Measurements from ENCODE around the gene ZNF556.
A peak's percentile ranks its signal among the peaks of the same experiment; 100 is the strongest.

Gene ZNF556

GRCh38 chr19:2867025-2867991 lies at the start of gene ZNF556:
Gene ZNF556, plus strand, starts transcription at chr19:2867335. Its CDS starts 87 bp downstream, at chr19:2867422.
- peak; percentile 93 for DNase-seq (ENCODE audit: low spot score)

- DNase-seq (ENCODE audit: low spot score) = peak; percentile 94
These were observed 47.5 kb upstream of the ZNF556 start, which contains the start of gene ZNF554 for GRCh38 chr19:2819540-2820111. Gene ZNF554, plus strand, starts transcription at chr19:2819868. Its CDS starts 204 bp downstream, at chr19:2820072.

- DNase-seq (ENCODE audit: low spot score) = no peak
These were observed 46.9 kb upstream of the ZNF556 start for GRCh38 chr19:2820112-2820702.

- DNase-seq (ENCODE audit: low spot score) = no peak
These were observed 44.3 kb upstream of the ZNF556 start for GRCh38 chr19:2822846-2823245.

- DNase-seq (ENCODE audit: low spot score) = no peak
These were observed 43.5 kb upstream of the ZNF556 start for GRCh38 chr19:2823646-2824045.

- DNase-seq (ENCODE audit: low spot score) = no peak
These were observed 43.0 kb upstream of the ZNF556 start for GRCh38 chr19:2824129-2824528.

- no peak for DNase-seq (ENCODE audit: low spot score)
These were observed 40.1 kb upstream of the ZNF556 start for GRCh38 chr19:2827022-2827421.

GRCh38 chr19:2827840-2828489 lies 39.2 kb upstream of the ZNF556 start:
- DNase-seq (ENCODE audit: low spot score) = no peak

- no peak for DNase-seq (ENCODE audit: low spot score)
These were observed 32.8 kb upstream of the ZNF556 start for GRCh38 chr19:2834294-2834871.

- DNase-seq (ENCODE audit: low spot score) = no peak
These were observed 29.7 kb upstream of the ZNF556 start for GRCh38 chr19:2837430-2837829.

GRCh38 chr19:2840794-2841791 lies 26.0 kb upstream of the ZNF556 start, which contains the start of gene ZNF555:
Gene ZNF555, plus strand, starts transcription at chr19:2841475. Its CDS starts 98 bp downstream, at chr19:2841573.
- peak; percentile 95 for DNase-seq (ENCODE audit: low spot score)

DNA sequence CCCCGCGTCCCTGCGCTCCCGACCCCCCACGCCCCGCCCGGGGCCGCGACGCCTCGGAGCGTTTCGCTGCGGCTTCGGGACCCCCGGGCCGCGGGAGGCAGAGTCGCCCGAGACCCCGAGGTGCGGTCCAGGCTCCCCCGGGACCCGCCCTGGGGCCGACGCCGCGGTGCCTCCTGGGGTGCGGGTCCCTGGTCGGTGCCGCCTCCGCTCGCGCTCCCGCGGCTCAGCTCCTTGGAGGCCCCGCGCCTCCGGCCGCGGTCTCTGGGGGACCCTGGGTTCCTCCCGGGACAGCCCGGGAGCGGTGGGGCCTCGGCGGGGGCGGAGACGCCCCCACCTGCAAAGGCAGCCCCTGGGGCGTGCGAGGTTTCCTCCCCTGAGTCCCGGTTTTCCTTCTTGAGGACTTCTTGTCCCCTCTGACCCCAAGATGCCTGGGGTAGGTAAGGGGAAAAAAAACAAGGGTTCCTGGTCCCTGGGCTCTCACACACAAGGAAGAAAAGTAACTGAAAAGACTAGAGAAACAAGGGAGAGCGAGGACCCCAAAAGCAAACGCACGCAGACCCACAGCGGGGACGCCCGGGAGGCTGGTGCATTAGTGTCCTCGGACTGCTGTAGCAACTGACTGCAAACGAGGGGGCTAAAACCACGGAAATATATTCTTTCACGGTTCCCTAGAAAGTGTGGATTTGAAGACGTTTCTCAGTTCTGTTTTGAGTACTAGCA lies 25.1 kb upstream of the ZNF556 start:
- DNase-seq (ENCODE audit: low spot score) = no peak

GRCh38 chr19:2845107-2845506 lies 22.0 kb upstream of the ZNF556 start:
- DNase-seq (ENCODE audit: low spot score) = no peak

- no peak for DNase-seq (ENCODE audit: low spot score)
These were observed 20.8 kb upstream of the ZNF556 start for GRCh38 chr19:2846180-2846894.

DNA sequence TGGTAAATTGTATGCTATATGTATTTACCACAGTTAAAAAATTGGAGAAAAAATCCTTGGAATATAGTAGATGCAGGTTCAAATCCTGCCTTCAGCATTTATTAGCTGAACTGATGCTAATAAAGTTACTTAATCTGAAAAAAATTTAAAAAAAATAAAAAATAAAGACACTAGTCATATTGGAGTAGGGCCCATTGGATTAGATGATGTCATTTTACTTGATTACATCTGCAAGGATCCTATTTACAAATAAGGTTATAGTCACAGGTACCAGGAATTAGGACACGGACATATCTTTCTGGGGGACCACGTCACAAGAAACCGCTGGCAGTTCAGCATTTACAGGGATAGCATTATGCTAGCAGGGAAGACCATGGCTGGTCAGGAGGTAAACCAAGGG lies 19.6 kb upstream of the ZNF556 start:
- DNase-seq (ENCODE audit: low spot score) = no peak

GRCh38 chr19:2848616-2849015 lies 18.5 kb upstream of the ZNF556 start:
- no peak for DNase-seq (ENCODE audit: low spot score)

GRCh38 chr19:2850256-2850925 lies 16.7 kb upstream of the ZNF556 start:
- no peak for DNase-seq (ENCODE audit: low spot score)

- no peak for DNase-seq (ENCODE audit: low spot score)
These were observed 14.5 kb upstream of the ZNF556 start for GRCh38 chr19:2852598-2852997.
